SK-N-SH (cell line): ENCODE measurements around the gene SCAPER. TPM values are rescaled to one million over a fixed set of nuclear protein-coding genes. Genes with fewer than 3 reads are reported as not detected.
A peak's percentile ranks its signal among the peaks of the same experiment; 100 is the strongest.

ENCODE experiments used
- CTCF ChIA-PET: fragments of 300-600, 350-600 bp; formaldehyde crosslinking; extraction: SDS; loops from one replicate; lab custom pipeline; 2021; lab: Yijun Ruan, JAX
- POLR2A ChIA-PET: fragments of 350-600 bp; sonication (Branson Sonifier 250); formaldehyde crosslinking; extraction: SDS; loops from one replicate; lab custom pipeline; 2020; ENCODE audit warnings: antibody characterized with exemption, inconsistent platforms; lab: Yijun Ruan, JAX
- DNase-seq: peaks from one replicate; pipeline ENCODE4 v3.0.0; 2012
- H2AFZ ChIP-seq: fragments of 200-600 bp; sonication (generic); 2 replicates; pipeline ENCODE4 v1.8.1; 2016; ENCODE audit warnings: antibody characterized with exemption, mild to moderate bottlenecking, low read depth
- H3F3A ChIP-seq: fragments of 200-600 bp; sonication (generic); replicated peaks from 2 replicates; pipeline ENCODE3; 2016; ENCODE audit warnings: antibody characterized with exemption, mild to moderate bottlenecking; ENCODE audit not compliant: insufficient read depth
- H3K27ac ChIP-seq, 2 experiments: fragments of 200-500 bp in 1 of 2; fragments of 200-600 bp in 1 of 2; sonication (Bioruptor generic) in 1 of 2; sonication (generic), shearing (Covaris generic) in 1 of 2; 2 replicates each; pipeline versions ENCODE4 v1.5.1 to v1.6.1; 2014 to 2016; ENCODE audit warnings: low read depth in 2 of 2, inconsistent platforms in 1 of 2, low read length in 1 of 2, mild to moderate bottlenecking in 1 of 2, mixed read lengths in 1 of 2
- H3K27me3 ChIP-seq: fragments of 200-600 bp; sonication (generic), shearing (Covaris generic); 2 replicates; pipeline ENCODE4 v1.6.1; 2016; ENCODE audit warnings: mixed run types; ENCODE audit not compliant: insufficient read depth
- H3K36me3 ChIP-seq, 2 experiments: fragments of 200-500 bp in 1 of 2; fragments of 200-600 bp in 1 of 2; sonication (Bioruptor generic) in 1 of 2; sonication (generic) in 1 of 2; replicated peaks in 1 of 2; 2 replicates each; pipeline versions ENCODE3 to v1.5.1; 2014 to 2016; ENCODE audit warnings: low read length in 1 of 2, mild to moderate bottlenecking in 1 of 2; ENCODE audit not compliant: insufficient read depth in 2 of 2, control insufficient read depth in 1 of 2
- H3K4me1 ChIP-seq, 2 experiments: fragments of 200-500 bp in 1 of 2; fragments of 200-600 bp in 1 of 2; sonication (Bioruptor generic) in 1 of 2; sonication (generic), shearing (Covaris generic) in 1 of 2; 2 replicates each; pipeline versions ENCODE4 v1.5.1 to v1.6.1; 2014 to 2016; ENCODE audit warnings: low read depth in 1 of 2, low read length in 1 of 2, mixed run types in 1 of 2; ENCODE audit not compliant: insufficient read depth in 2 of 2, control insufficient read depth in 1 of 2
- H3K4me2 ChIP-seq: fragments of 200-600 bp; sonication (generic), shearing (Covaris generic); 2 replicates; pipeline ENCODE4 v1.6.1; 2017; ENCODE audit warnings: mixed run types
- H3K4me3 ChIP-seq, 2 experiments: fragments of 200-500 bp in 1 of 2; fragments of 200-600 bp in 1 of 2; sonication (Bioruptor generic) in 1 of 2; sonication (generic), shearing (Covaris generic) in 1 of 2; 2 replicates each; pipeline versions ENCODE4 v1.5.1 to v1.8.1; 2014 to 2016; ENCODE audit warnings: low read depth in 2 of 2, inconsistent platforms in 1 of 2, low read length in 1 of 2, mild to moderate bottlenecking in 1 of 2, mixed read lengths in 1 of 2, moderate library complexity in 1 of 2
- H3K79me2 ChIP-seq: fragments of 200-600 bp; sonication (generic); 2 replicates; pipeline ENCODE4 v1.8.1; 2017; ENCODE audit warnings: mild to moderate bottlenecking; ENCODE audit not compliant: insufficient read depth
- H3K9ac ChIP-seq: fragments of 200-600 bp; sonication (generic); 2 replicates; pipeline ENCODE4 v1.6.1; 2017; ENCODE audit warnings: mixed run types
- H3K9me2 ChIP-seq: fragments of 200-600 bp; sonication (generic); 2 replicates; pipeline ENCODE4 v1.6.1; 2017; ENCODE audit warnings: mixed run types
- H3K9me3 ChIP-seq: fragments of 200-600 bp; sonication (generic); 2 replicates; pipeline ENCODE4 v1.6.1; 2017; ENCODE audit warnings: mixed run types, mild to moderate bottlenecking, moderate library complexity
- H4K20me1 ChIP-seq: fragments of 200-600 bp; sonication (generic); 2 replicates; pipeline ENCODE4 v1.6.1; 2017; ENCODE audit warnings: mild to moderate bottlenecking, mixed run types; ENCODE audit not compliant: insufficient read depth
- ELF1 ChIP-seq: IDR thresholded peaks from 2 replicates; pipeline ENCODE4 v1.4.0; 2012
- EP300 ChIP-seq, 2 experiments: IDR thresholded peaks; 2 replicates each; pipeline versions ENCODE4 v1.4.0 to v1.6.1; 2012; ENCODE audit warnings: borderline replicate concordance in 1 of 2, low read depth in 1 of 2, low read length in 1 of 2
- FOSL2 ChIP-seq: IDR thresholded peaks from 2 replicates; pipeline ENCODE4 v1.4.0; 2012; ENCODE audit warnings: low read depth, mild to moderate bottlenecking, moderate library complexity, borderline replicate concordance
- GABPA ChIP-seq: IDR thresholded peaks from 2 replicates; pipeline ENCODE4 v1.4.0; 2012; ENCODE audit warnings: low read depth, mild to moderate bottlenecking
- GATA2 ChIP-seq: sonication (generic); formaldehyde crosslinking; IDR thresholded peaks from 2 replicates; pipeline ENCODE4 v1.5.0; 2020; ENCODE audit warnings: mild to moderate bottlenecking, missing genetic modification reagents
- MXI1 ChIP-seq: IDR thresholded peaks from 2 replicates; pipeline ENCODE4 v1.6.1; 2012; ENCODE audit warnings: mild to moderate bottlenecking, low read depth, low read length, improper control_type of control experiment
- PBX3 ChIP-seq: IDR thresholded peaks from 2 replicates; pipeline ENCODE4; 2012
- POLR2AphosphoS5 ChIP-seq: IDR thresholded peaks from 2 replicates; pipeline ENCODE4 v1.6.1; 2012; ENCODE audit warnings: low read depth, low read length
- RAD21 ChIP-seq: IDR thresholded peaks from 2 replicates; pipeline ENCODE4 v1.6.1; 2012; ENCODE audit warnings: mild to moderate bottlenecking, low read length
- RCOR1 ChIP-seq: fragments of 150-350 bp; IDR thresholded peaks from 2 replicates; pipeline ENCODE4 v1.6.1; 2017; ENCODE audit warnings: antibody characterized with exemption, low read length
- SIN3A ChIP-seq: IDR thresholded peaks from 2 replicates; pipeline ENCODE4 v1.6.1; 2012; ENCODE audit warnings: low read depth, mild to moderate bottlenecking, low read length, moderate library complexity, borderline replicate concordance
- SMC3 ChIP-seq: IDR thresholded peaks from 2 replicates; pipeline ENCODE4 v1.6.1; 2012; ENCODE audit warnings: low read depth, low read length, improper control_type of control experiment
- TAF1 ChIP-seq: IDR thresholded peaks from 2 replicates; pipeline ENCODE4 v1.6.1; 2012; ENCODE audit warnings: low read depth, mild to moderate bottlenecking, low read length, moderate library complexity, borderline replicate concordance
- YY1 ChIP-seq: IDR thresholded peaks from 2 replicates; pipeline ENCODE4 v1.4.0; 2012; ENCODE audit warnings: low read depth, mild to moderate bottlenecking
- WGBS: methylation state at CpG from one replicate; pipeline ENCODE4 v1.1.6; 2017; ENCODE audit warnings: low lambda C conversion rate; 5-methylcytosine and 5-hydroxymethylcytosine counted together
- polyA plus RNA-seq, 3 experiments: library from polyadenylated mRNA; depleted of rRNA; stranded (reverse); fragments of >200 nt; gene quantifications; 2 replicates each; pipeline ENCODE4 v1.2.3, GENCODE V29; 2012
- TF ChIP-seq, protein P1 (sequence below): IDR thresholded peaks from 2 replicates; pipeline ENCODE4 v1.4.0; 2012; ENCODE audit warnings: low read depth

SCAPER gene
- polyA plus RNA-seq, 1 of the 3 experiments (the other 2 are of a cell fraction): 1.8 TPM

DNA sequence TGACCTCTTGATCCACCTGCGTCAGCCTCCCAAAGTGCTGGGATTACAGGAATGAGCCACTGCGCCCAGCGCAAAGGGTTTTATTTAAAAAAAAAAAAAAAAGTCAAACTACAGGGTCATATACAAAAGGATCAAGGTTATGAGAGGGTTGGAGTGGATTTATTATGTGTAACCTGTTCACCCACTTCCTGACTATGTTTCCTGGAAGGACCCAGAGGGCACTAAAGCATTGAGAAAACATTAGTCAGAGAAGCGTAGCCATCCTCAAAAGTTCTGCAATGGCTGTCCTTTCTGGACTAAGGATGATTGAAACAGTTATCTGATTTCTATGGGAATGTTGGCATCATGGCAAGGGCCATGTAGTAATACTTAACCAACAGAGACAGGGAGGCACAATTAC, 7.3 kb upstream of the SCAPER start:
- H3K9me2 ChIP-seq: no peaks in the 10 kb centered on the region
- no peaks in the 10 kb centered on the region for H3F3A ChIP-seq
- TF ChIP-seq POLR2AphosphoS5 (no peak), GATA2 (CRISPR knock-in tag) (no peak), RCOR1 (no peak)
- TF ChIP-seq, all 33 proteins: peak for 0
- Histone ChIP-seq H2AFZ (no peak overlapping the region), H4K20me1 (no peaks in the 10 kb centered on the region), H3K27me3 (no peaks in the 10 kb centered on the region; the same call in 1 of the 2 replicates), H3K27ac (no peak overlapping the region), H3K9ac (no peak overlapping the region), H3K36me3 (no peaks in the 10 kb centered on the region), H3K9me3 (no peaks in the 10 kb centered on the region), H3K4me1 (no peaks in the 10 kb centered on the region), H3K4me3 (no peak overlapping the region), H3K4me2 (no peak overlapping the region), H3K79me2 (no peaks in the 10 kb centered on the region)
- DNase-seq: no peak
- ChIA-PET CTCF (no interaction called here), POLR2A (no interaction called here)
- 75% methylated on average over 4 of the region's 4 CpGs for WGBS

DNA sequence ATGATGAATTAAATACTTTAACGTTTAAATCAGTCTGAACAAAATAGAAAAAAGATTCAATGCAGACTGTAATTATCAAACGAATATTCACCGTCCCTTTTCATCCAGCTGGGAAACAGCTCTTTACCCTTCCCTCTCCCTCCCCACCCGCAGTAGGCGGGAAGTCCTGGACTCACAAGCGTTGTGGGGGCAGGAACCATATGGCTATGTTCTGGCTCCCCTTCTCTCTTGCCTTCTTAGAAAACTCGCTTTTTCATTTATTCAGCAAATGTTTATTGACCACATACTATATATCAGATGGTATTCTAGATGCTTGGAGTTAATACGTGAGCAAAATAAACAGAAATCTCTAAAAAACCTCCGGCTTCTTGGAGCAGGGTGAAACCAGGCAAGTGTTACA, 715 bp upstream of the SCAPER start:
- Histone ChIP-seq H3K27ac (peak overlapping the region; percentile 34 to 77; a peak in 2 of 4 replicates), H3K27me3 (no peaks in the 10 kb centered on the region), H4K20me1 (no peaks in the 10 kb centered on the region), H3K79me2 (peaks cover 11% of the 10 kb centered on the region; the same call in 1 of the 2 replicates), H3K4me2 (peak overlapping the region; percentile 82), H3K4me3 (peak overlapping the region; percentile 77 to 84), H3K9me3 (no peaks in the 10 kb centered on the region), H3K4me1 (peaks cover 13 to 15% of the 10 kb centered on the region in 2 experiments; a peak in 3 of 4 replicates), H2AFZ (peak overlapping the region; percentile 95), H3F3A (peaks cover 22% of the 10 kb centered on the region), H3K9me2 (no peaks in the 10 kb centered on the region), H3K36me3 (no peaks in the 10 kb centered on the region), H3K9ac (peak overlapping the region; percentile 80; the same call in 1 of the 2 replicates)
- TF ChIP-seq EP300 (IDR thresholded peaks at IDR 0.05; ENCODE audit: borderline replicate concordance in 1 of 2, low read depth in 1 of 2, low read length in 1 of 2) (no peak), ELF1 (no peak), GATA2 (CRISPR knock-in tag) (no peak), SMC3 (no peak), TAF1 (no peak), RAD21 (no peak), POLR2AphosphoS5 (no peak), FOSL2 (no peak)
- peak; percentile 37 for DNase-seq
- ChIA-PET CTCF (interaction anchor here (1.0 to 2.3 kb wide), 5 partner anchors 8 to 118 kb away, joined by 3 to 7 read pairs (median 3); no protein-coding TSS in a partner anchor), POLR2A (interaction anchor here (1.9 kb wide), 1 partner anchor 26 kb away, joined by 7 read pairs; the partner anchor contains the start of gene RCN2)
- 79% methylated on average over 9 of the region's 9 CpGs for WGBS

GRCh38 chr15:76904461-76905012, 603 bp downstream of the SCAPER start:
- TF ChIP-seq PBX3 (peak; percentile 27; the same call in 1 of the 2 replicates), YY1 (no peak), RCOR1 (no peak), MXI1 (peak; percentile 69), SIN3A (0 out of 2 replicates have a peak, but pooled peaks have one; percentile 67), GABPA (no peak)
- TF ChIP-seq, protein P1, sequence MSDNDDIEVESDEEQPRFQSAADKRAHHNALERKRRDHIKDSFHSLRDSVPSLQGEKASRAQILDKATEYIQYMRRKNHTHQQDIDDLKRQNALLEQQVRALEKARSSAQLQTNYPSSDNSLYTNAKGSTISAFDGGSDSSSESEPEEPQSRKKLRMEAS: peak; percentile 71
- TF ChIP-seq, all 33 proteins: peak for 4
- POLR2A ChIA-PET: interaction anchor here (1.9 kb wide), 1 partner anchor 27 kb away, joined by 7 read pairs; the partner anchor contains the start of gene RCN2
- Histone ChIP-seq H3K9ac (peak overlapping the region; percentile 80), H4K20me1 (no peaks in the 10 kb centered on the region), H3K36me3 (no peaks in the 10 kb centered on the region), H3K4me3 (peak overlapping the region; percentile 77 to 84), H3K79me2 (peaks cover 11% of the 10 kb centered on the region; the same call in 1 of the 2 replicates), H3K4me2 (peak overlapping the region; percentile 82), H3F3A (peaks cover 22% of the 10 kb centered on the region), H3K27me3 (no peaks in the 10 kb centered on the region), H3K27ac (peak overlapping the region; percentile 34 to 70; a peak in 3 of 4 replicates), H3K9me3 (no peaks in the 10 kb centered on the region), H2AFZ (peak overlapping the region; percentile 95), H3K4me1 (peaks cover 13 to 15% of the 10 kb centered on the region in 2 experiments; a peak in 3 of 4 replicates), H3K9me2 (no peaks in the 10 kb centered on the region)
- 23% methylated on average over 8 of the region's 29 CpGs for WGBS
- peak; percentile 53 for DNase-seq
- CTCF ChIA-PET: interaction anchor here (1.4 to 2.3 kb wide), 2 partner anchors 13 to 119 kb away, joined by 3 to 7 read pairs; no protein-coding TSS in a partner anchor
